Ovary (tissue), 9 donors: ENCODE results near the gene ATP13A3. TPM values are rescaled to one million over a fixed set of nuclear protein-coding genes. Genes with fewer than 3 reads are reported as not detected.

Experiments used
- DNase-seq, 5 donors: peaks; one replicate each; pipeline ENCODE4 v3.0.0-alpha.2; 2019 to 2020
- H3K27ac ChIP-seq, 2 donors: fragments of 200-600 bp; one replicate each; pipeline versions ENCODE4 v1.5.1 to v1.8.0; 2019 to 2022
- H3K27me3 ChIP-seq: fragments of 200-600 bp; one replicate; pipeline ENCODE4 v1.8.0; 2022
- H3K36me3 ChIP-seq: fragments of 200-600 bp; sonication (generic); one replicate; pipeline ENCODE4 v1.5.1; 2019
- H3K4me1 ChIP-seq: one replicate; pipeline ENCODE4 v1.8.1; 2013; ENCODE audit warnings: mild to moderate bottlenecking, moderate library complexity; ENCODE audit not compliant: insufficient read depth
- H3K4me3 ChIP-seq: fragments of 200-600 bp; sonication (generic); one replicate; pipeline ENCODE4 v1.5.1; 2017
- H3K9me3 ChIP-seq, 2 donors: fragments of 200-600 bp in 1 of 2; sonication (generic) in 1 of 2; one replicate each; pipeline versions ENCODE4 v1.5.1 to v1.8.1; 2013 to 2019; ENCODE audit warnings: mild to moderate bottlenecking in 1 of 2, moderate library complexity in 1 of 2
- CTCF ChIP-seq, 3 donors: fragments of 450-650 bp in 2 of 3; fragments of 200-600 bp in 1 of 3; IDR thresholded peaks; one replicate each; pipeline versions ENCODE4 v1.5.1 to v1.8.0; 2016 to 2022; ENCODE audit warnings: antibody characterized with exemption in 3 of 3, mild to moderate bottlenecking in 1 of 3
- EP300 ChIP-seq: sonication (generic); formaldehyde crosslinking; IDR thresholded peaks from one replicate; pipeline ENCODE4 v1.6.1; 2017; ENCODE audit warnings: antibody characterized with exemption
- POLR2A ChIP-seq: fragments of 450-650 bp; IDR thresholded peaks from one replicate; pipeline ENCODE4 v1.6.1; 2017; ENCODE audit warnings: antibody characterized with exemption, mild to moderate bottlenecking, moderate library complexity
- WGBS, 3 donors: extraction: QIAGEN DNeasy Blood & Tissue Kit in 1 of 3; methylation state at CpG; one replicate each; pipeline versions ENCODE4 v1.1.5 to v1.1.7; 2013 to 2017; 5-methylcytosine and 5-hydroxymethylcytosine counted together
- intact Hi-C, 4 donors: fragments of 100-400 bp; cut with DNase I; formaldehyde crosslinking; loops; one replicate each; pipeline versions ENCODE4 v1.11.0 to v1.15.1; 2022 to 2023
- polyA plus RNA-seq, 2 donors: library from polyadenylated mRNA; stranded (reverse); fragments of 200-250 nt in 1 of 2; fragments of 350-450 nt in 1 of 2; fragmentation: Illumina TruSeq in 1 of 2; extraction: RNeasy Lipid Tissue Mini Kit (QIAGEN cat#74804) in 1 of 2; gene quantifications; one replicate each; pipeline ENCODE4 v1.2.3, GENCODE V29; 2013 to 2014
- total RNA-seq, 7 donors: library from RNA; depleted of rRNA in 2 of 7; stranded (reverse); fragments of >200 nt in 2 of 7; fragmentation: NEBNext Ultra II Directional in 3 of 7; extraction: Animal tissue kit (Norgen Biotek cat#: 25700) in 3 of 7; gene quantifications; one replicate each; pipeline versions ENCODE4 v1.1.0 to v1.2.4, GENCODE V29; 2016 to 2023
- donor health status: DM: no; HTN: no; CAD: no; lungs with moderate emphysema.
- donor health status: DM: no; HTN: no; CAD: no.
- donor health status: Bipolar disorder and iron deficiency.
- donor health status: DM: yes; HTN: yes; CAD: no.
- donor health status: DM: no; HTN: no; CAD: no.
- donor health status: DM: yes; HTN: yes; CAD: no.

Gene ATP13A3
- total and polyA plus RNA-seq, 9 donors, result 13.7 to 101 (median 52.4) TPM

- peaks cover 2% of the 10 kb centered on the region for H3K4me1 ChIP-seq
- H3K4me3 ChIP-seq, result no peak overlapping the region
- no peak for DNase-seq
- 94 to 95% (median 95%) methylated on average over 7 of the region's 7 CpGs for WGBS, 3 donors
- H3K27ac ChIP-seq, result no peak overlapping the region
- H3K27me3 ChIP-seq, result no peaks in the 10 kb centered on the region
- H3K9me3 ChIP-seq, result no peaks in the 10 kb centered on the region
- H3K36me3 ChIP-seq, result no peaks in the 10 kb centered on the region
- no peak for TF ChIP-seq EP300
- no peak for TF ChIP-seq CTCF (IDR thresholded peaks at IDR 0.05)
- TF ChIP-seq POLR2A, result no peak
- intact Hi-C loops, result loop anchor here in 1 of 4 donors (5.0 kb wide), 1 partner anchor 132 kb away; no protein-coding TSS in a partner anchor
These were observed 21.6 kb downstream of the ATP13A3 start for GRCh38 chr3:194465246-194465645.

- H3K27me3 ChIP-seq, result no peaks in the 10 kb centered on the region
- DNase-seq, result no peak
- no peak overlapping the region for H3K4me3 ChIP-seq
- H3K27ac ChIP-seq, result no peak overlapping the region
- H3K9me3 ChIP-seq, result no peaks in the 10 kb centered on the region
- intact Hi-C loops, result loop anchor here in 1 of 4 donors (5.0 kb wide), 1 partner anchor 133 kb away; no protein-coding TSS in a partner anchor
- WGBS, 3 donors, result 94 to 96% (median 94%) methylated on average over 1 of the region's 1 CpG
- H3K36me3 ChIP-seq, result no peaks in the 10 kb centered on the region
- peaks cover 2% of the 10 kb centered on the region for H3K4me1 ChIP-seq
- no peak for TF ChIP-seq POLR2A
- TF ChIP-seq CTCF (IDR thresholded peaks at IDR 0.05), result no peak
- TF ChIP-seq EP300, result no peak
These were observed 22.1 kb downstream of the ATP13A3 start for GRCh38 chr3:194464692-194465091.

GRCh38 chr3:194462936-194463335 is 23.9 kb downstream of the ATP13A3 start:
- intact Hi-C loops, result no loop called here
- no peaks in the 10 kb centered on the region for H3K4me1 ChIP-seq
- no peak for DNase-seq
- no peaks in the 10 kb centered on the region for H3K27me3 ChIP-seq
- no peaks in the 10 kb centered on the region for H3K36me3 ChIP-seq
- H3K27ac ChIP-seq, result no peak overlapping the region
- H3K4me3 ChIP-seq, result no peak overlapping the region
- 85 to 93% (median 92%) methylated on average over 2 of the region's 2 CpGs for WGBS, 3 donors
- TF ChIP-seq EP300, result no peak
- TF ChIP-seq CTCF (IDR thresholded peaks at IDR 0.05), result no peak
- H3K9me3 ChIP-seq, result no peaks in the 10 kb centered on the region

GRCh38 chr3:194460566-194460965 is 26.2 kb downstream of the ATP13A3 start:
- no peaks in the 10 kb centered on the region for H3K27me3 ChIP-seq
- no peaks in the 10 kb centered on the region for H3K36me3 ChIP-seq
- intact Hi-C loops, result no loop called here
- H3K27ac ChIP-seq, result no peak overlapping the region
- WGBS, 3 donors, result 81 to 83% (median 82%) methylated on average over 5 of the region's 5 CpGs
- no peak for TF ChIP-seq EP300
- no peak for TF ChIP-seq POLR2A
- no peak for TF ChIP-seq CTCF (IDR thresholded peaks at IDR 0.05)
- no peaks in the 10 kb centered on the region for H3K4me1 ChIP-seq
- no peaks in the 10 kb centered on the region for H3K9me3 ChIP-seq
- H3K4me3 ChIP-seq, result no peak overlapping the region
- DNase-seq, result no peak

GRCh38 chr3:194458131-194458530 is 28.7 kb downstream of the ATP13A3 start:
- no peak for DNase-seq
- WGBS, 3 donors, result 97 to 99% (median 98%) methylated on average over 5 of the region's 5 CpGs
- H3K27me3 ChIP-seq, result no peaks in the 10 kb centered on the region
- no peak overlapping the region for H3K27ac ChIP-seq
- no peak overlapping the region for H3K4me3 ChIP-seq
- no peak for TF ChIP-seq EP300
- TF ChIP-seq POLR2A, result no peak
- TF ChIP-seq CTCF (IDR thresholded peaks at IDR 0.05), result no peak
- H3K36me3 ChIP-seq, result no peaks in the 10 kb centered on the region
- no peaks in the 10 kb centered on the region for H3K9me3 ChIP-seq
- intact Hi-C loops, result no loop called here
- no peaks in the 10 kb centered on the region for H3K4me1 ChIP-seq
